ENCODE measurements around the gene ELMO1.

GRCh38 chr7:37290731-37291130 is 157.9 kb downstream of the ELMO1 start:
- no peak for TF ChIP-seq CTCF (IDR thresholded peaks at IDR 0.05)
- TF ChIP-seq POLR2A (IDR thresholded peaks at IDR 0.05) = no peak

All from body of pancreas (tissue), 4 donors.